Gastroesophageal sphincter (tissue), 4 donors: ENCODE measurements around the gene RBM12. TPM values are rescaled to one million over a fixed set of nuclear protein-coding genes. Genes with fewer than 3 reads are reported as not detected.

Experiments
- ATAC-seq: fragments of 150-250 bp; one replicate; pipeline ENCODE4 v1.9.1; 2016; ENCODE audit warnings: mild to moderate bottlenecking, moderate library complexity
- H3K27ac ChIP-seq, 4 donors: fragments of 200-600 bp; sonication (generic) in 3 of 4; 1 replicate in 3 of 4; 2 replicates in 1 of 4; pipeline ENCODE4 v1.5.1; 2016 to 2019
- H3K27me3 ChIP-seq: fragments of 200-600 bp; sonication (generic); one replicate; pipeline ENCODE4 v1.5.1; 2019
- H3K36me3 ChIP-seq, 2 donors: fragments of 200-600 bp; sonication (generic); one replicate each; pipeline ENCODE4 v1.5.1; 2019; ENCODE audit warnings: control low read depth in 1 of 2
- H3K4me1 ChIP-seq, 3 donors: fragments of 200-600 bp; sonication (generic); 1 replicate in 2 of 3; 2 replicates in 1 of 3; pipeline ENCODE4 v1.5.1; 2016 to 2019; ENCODE audit warnings: control low read depth in 2 of 3
- H3K4me3 ChIP-seq, 2 donors: fragments of 200-600 bp; sonication (generic); one replicate each; pipeline ENCODE4 v1.5.1; 2019; ENCODE audit warnings: mild to moderate bottlenecking in 1 of 2, moderate library complexity in 1 of 2
- H3K9me3 ChIP-seq, 3 donors: fragments of 200-600 bp; sonication (generic); one replicate each; pipeline ENCODE4 v1.5.1; 2017 to 2019; ENCODE audit warnings: control low read depth in 2 of 3
- EP300 ChIP-seq: sonication (generic); formaldehyde crosslinking; IDR thresholded peaks from one replicate; pipeline ENCODE4 v1.6.1; 2017; ENCODE audit warnings: antibody characterized with exemption, mild to moderate bottlenecking
- POLR2A ChIP-seq, 2 donors: fragments of 450-650 bp; IDR thresholded peaks; one replicate each; pipeline ENCODE4 v1.6.1; 2017; ENCODE audit warnings: antibody characterized with exemption in 2 of 2, mild to moderate bottlenecking in 2 of 2, moderate library complexity in 1 of 2
- POLR2AphosphoS5 ChIP-seq: sonication (generic); formaldehyde crosslinking; IDR thresholded peaks from one replicate; pipeline ENCODE4 v1.6.1; 2017; ENCODE audit warnings: antibody characterized with exemption
- WGBS, 2 donors: methylation state at CpG; one replicate each; pipeline ENCODE4 v1.1.5; 2018; ENCODE audit warnings: low coverage in 1 of 2; 5-methylcytosine and 5-hydroxymethylcytosine counted together
- total RNA-seq, 4 donors: library from RNA; depleted of rRNA; stranded (reverse); fragments of >200 nt; gene quantifications; one replicate each; pipeline ENCODE4 v1.1.0, GENCODE V29; 2016
- TF ChIP-seq, protein P1 (sequence below), 4 experiments: fragments of 200-600 bp in 2 of 4; fragments of 450-650 bp in 2 of 4; sonication (generic) in 1 of 4; IDR thresholded peaks; one replicate each; pipeline ENCODE4 v1.5.1; 2017 to 2019; ENCODE audit warnings: antibody characterized with exemption in 4 of 4, mild to moderate bottlenecking in 2 of 4, moderate library complexity in 2 of 4

The RBM12 gene
- total RNA-seq, 4 donors from 2014 or later: 18.9 to 36.3 (median 29.5) TPM

DNA sequence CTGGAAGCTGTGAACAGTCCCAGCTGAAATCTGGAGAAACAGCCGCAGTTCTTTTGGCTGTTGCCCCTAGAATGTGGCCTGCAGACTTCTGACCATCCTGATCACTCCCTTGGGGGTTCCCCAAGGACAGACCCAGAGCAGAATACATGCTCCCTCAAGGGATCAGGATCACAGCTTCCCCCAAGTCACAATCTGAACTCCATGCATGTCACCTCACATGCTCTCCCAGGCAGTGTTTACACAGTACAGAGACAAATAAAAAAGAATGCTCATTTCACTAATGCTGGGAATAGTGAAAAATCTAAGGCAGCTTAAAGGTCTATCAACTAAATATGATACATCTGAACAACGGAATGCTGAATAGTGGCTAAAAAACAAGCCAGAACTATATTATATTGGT is 28.6 kb downstream of the RBM12 start:
- Histone ChIP-seq H3K27me3 (no peaks in the 10 kb centered on the region), H3K27ac (no peak overlapping the region), H3K9me3 (no peaks in the 10 kb centered on the region), H3K4me1 (peaks cover 0 to 24% (median 0%) of the 10 kb centered on the region in 3 donors), H3K4me3 (no peak overlapping the region), H3K36me3 (peaks cover 0 to 15% of the 10 kb centered on the region in 2 donors)
- TF ChIP-seq, protein P1, sequence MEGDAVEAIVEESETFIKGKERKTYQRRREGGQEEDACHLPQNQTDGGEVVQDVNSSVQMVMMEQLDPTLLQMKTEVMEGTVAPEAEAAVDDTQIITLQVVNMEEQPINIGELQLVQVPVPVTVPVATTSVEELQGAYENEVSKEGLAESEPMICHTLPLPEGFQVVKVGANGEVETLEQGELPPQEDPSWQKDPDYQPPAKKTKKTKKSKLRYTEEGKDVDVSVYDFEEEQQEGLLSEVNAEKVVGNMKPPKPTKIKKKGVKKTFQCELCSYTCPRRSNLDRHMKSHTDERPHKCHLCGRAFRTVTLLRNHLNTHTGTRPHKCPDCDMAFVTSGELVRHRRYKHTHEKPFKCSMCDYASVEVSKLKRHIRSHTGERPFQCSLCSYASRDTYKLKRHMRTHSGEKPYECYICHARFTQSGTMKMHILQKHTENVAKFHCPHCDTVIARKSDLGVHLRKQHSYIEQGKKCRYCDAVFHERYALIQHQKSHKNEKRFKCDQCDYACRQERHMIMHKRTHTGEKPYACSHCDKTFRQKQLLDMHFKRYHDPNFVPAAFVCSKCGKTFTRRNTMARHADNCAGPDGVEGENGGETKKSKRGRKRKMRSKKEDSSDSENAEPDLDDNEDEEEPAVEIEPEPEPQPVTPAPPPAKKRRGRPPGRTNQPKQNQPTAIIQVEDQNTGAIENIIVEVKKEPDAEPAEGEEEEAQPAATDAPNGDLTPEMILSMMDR (IDR thresholded peaks at IDR 0.05): no peak
- no peak for TF ChIP-seq EP300
- no peak for TF ChIP-seq POLR2AphosphoS5
- TF ChIP-seq POLR2A (IDR thresholded peaks at IDR 0.05): no peak
- ATAC-seq: no peak
- WGBS, 2 donors: 93% methylated on average over 2 of the region's 2 CpGs

DNA sequence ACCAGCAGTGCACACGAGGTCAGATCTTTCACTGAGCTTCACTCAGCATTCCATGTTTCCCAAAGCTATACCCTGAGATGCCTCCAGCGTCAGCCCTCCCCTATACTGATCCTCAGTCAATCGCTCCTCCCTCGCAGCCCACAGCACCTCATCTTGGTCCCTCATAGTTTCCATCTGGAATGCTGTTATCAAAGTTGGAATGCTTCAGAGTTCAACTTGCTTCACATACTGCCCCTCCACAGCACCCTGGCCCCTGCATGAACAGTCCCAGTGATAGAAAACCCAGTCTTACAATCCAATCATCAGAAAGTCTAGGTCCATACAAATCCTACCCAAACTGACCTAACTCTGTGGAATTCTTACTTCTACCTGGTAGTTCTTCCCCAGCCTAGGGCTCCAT is 29.0 kb downstream of the RBM12 start:
- Histone ChIP-seq H3K27ac (no peak overlapping the region), H3K36me3 (peaks cover 0 to 19% of the 10 kb centered on the region in 2 donors), H3K4me1 (peaks cover 0 to 24% (median 0%) of the 10 kb centered on the region in 3 donors), H3K4me3 (no peak overlapping the region), H3K27me3 (no peaks in the 10 kb centered on the region), H3K9me3 (no peaks in the 10 kb centered on the region)
- 81 to 83% methylated on average over 1 to 3 of the region's 4 CpGs for WGBS, 2 donors
- no peak for ATAC-seq
- no peak for TF ChIP-seq POLR2AphosphoS5
- TF ChIP-seq POLR2A (IDR thresholded peaks at IDR 0.05): no peak
- TF ChIP-seq, protein P1 (IDR thresholded peaks at IDR 0.05): no peak
- TF ChIP-seq EP300: no peak

DNA sequence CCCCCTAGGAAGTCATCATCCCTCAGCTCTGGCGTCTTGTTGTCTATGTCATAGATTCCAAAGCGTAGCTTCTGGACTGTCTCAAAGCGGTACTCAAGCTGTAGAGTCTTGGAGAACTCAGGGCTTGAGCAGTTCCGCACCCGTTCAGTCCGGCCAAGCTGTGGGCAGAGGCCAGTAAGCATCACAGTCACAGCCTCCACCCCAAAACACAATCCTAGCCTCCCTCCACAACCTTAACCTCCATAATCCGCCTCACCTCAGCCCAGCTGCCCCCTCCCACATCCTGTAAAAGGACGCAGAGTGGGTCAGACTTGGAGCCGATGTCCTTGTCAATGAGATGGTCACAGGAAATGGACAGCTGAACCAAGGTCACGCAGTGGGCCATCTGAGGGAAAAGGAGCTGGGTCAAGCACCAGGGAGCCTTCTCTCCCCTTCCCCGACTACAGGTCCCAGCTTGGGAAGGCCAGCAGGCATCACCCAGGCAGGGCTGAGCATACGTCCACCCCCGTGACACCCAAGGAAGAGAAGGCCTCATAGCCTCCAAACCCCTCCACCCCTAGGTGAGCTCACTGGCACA is 32.1 kb downstream of the RBM12 start:
- H3K27me3 ChIP-seq: no peaks in the 10 kb centered on the region
- peaks cover 0 to 8% (median 0%) of the 10 kb centered on the region in 3 donors for H3K4me1 ChIP-seq
- H3K27ac ChIP-seq: no peak overlapping the region
- no peak overlapping the region for H3K4me3 ChIP-seq
- WGBS, 2 donors: 95% methylated on average over 4 of the region's 13 CpGs; no CpG with 5 or more reads in 1 of the 2 donors
- ATAC-seq: no peak
- H3K36me3 ChIP-seq: peaks cover 0 to 50% of the 10 kb centered on the region in 2 donors
- no peaks in the 10 kb centered on the region for H3K9me3 ChIP-seq
- no peak for TF ChIP-seq EP300
- TF ChIP-seq POLR2A (IDR thresholded peaks at IDR 0.05): no peak
- TF ChIP-seq POLR2AphosphoS5: no peak
- TF ChIP-seq, protein P1 (IDR thresholded peaks at IDR 0.05): no peak

DNA sequence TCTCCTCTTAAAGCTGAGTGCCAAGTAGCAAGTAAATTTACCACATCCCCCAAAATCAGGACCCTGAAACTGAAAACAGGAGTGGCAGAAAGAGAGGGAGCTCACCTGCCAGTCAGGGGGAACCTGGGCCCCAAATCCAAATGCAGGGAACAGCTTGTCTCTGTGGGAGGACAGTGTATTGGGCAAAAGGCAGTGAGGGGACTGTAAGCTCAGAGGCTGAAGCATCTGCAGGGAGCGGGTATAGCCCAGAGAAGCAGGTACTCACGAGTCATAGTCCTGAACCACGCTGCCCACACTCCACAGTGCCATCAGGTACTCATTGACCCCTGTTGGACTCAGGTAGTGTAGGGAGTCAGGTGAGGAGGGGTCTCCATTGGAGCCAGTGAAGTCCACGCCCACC is 34.1 kb downstream of the RBM12 start:
- TF ChIP-seq POLR2AphosphoS5 (no peak), POLR2A (IDR thresholded peaks at IDR 0.05) (no peak), EP300 (no peak)
- TF ChIP-seq, protein P1 (IDR thresholded peaks at IDR 0.05): no peak
- peaks cover 0 to 69% of the 10 kb centered on the region in 2 donors for H3K36me3 ChIP-seq
- no peaks in the 10 kb centered on the region for H3K9me3 ChIP-seq
- no peaks in the 10 kb centered on the region for H3K27me3 ChIP-seq
- no peak for ATAC-seq
- no peak overlapping the region for H3K27ac ChIP-seq
- H3K4me3 ChIP-seq: no peak overlapping the region
- WGBS, 2 donors: 90% methylated on average over 2 of the region's 4 CpGs; no CpG with 5 or more reads in 1 of the 2 donors
- H3K4me1 ChIP-seq: no peaks in the 10 kb centered on the region

DNA sequence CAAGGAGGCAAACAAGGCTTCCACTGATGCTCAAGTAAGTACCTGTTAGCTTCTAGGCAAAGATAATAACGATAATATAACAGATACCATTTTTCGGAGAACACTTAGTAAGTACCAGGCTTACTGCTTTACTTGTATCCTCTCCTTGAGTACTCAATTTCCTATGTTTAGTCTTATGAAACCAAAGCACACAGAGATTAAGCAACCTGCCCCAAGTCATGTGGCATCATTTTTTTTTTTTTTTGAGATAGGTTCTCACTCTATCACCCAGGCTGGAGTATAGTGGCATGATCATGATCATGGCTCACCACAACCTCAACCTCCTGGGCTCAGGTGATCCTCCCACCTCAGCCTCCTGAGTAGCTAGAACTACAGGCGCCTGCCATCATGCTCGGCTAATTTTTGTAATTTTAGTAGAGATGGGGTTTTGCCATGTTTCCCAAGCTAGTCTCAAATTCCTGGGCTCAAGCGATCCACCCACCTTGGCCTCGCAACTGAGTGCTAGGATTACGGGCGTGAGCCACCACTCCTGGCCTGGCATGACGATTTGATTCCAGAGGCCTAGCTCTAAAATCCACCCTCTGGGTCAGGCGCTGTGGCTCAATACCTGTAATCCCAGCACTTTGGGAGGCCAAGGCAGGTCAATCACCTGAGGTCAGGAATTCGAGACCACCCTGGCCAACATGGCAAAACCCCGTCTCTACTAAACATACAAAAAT is 35.1 kb downstream of the RBM12 start:
- Histone ChIP-seq H3K36me3 (peaks cover 0 to 80% of the 10 kb centered on the region in 2 donors), H3K4me3 (no peak overlapping the region), H3K27me3 (no peaks in the 10 kb centered on the region), H3K9me3 (no peaks in the 10 kb centered on the region), H3K27ac (no peak overlapping the region), H3K4me1 (no peaks in the 10 kb centered on the region)
- TF ChIP-seq, protein P1 (IDR thresholded peaks at IDR 0.05): no peak
- no peak for TF ChIP-seq EP300
- no peak for TF ChIP-seq POLR2A (IDR thresholded peaks at IDR 0.05)
- TF ChIP-seq POLR2AphosphoS5: no peak
- no peak for ATAC-seq
- WGBS, 2 donors: 82 to 100% methylated on average over 3 of the region's 12 CpGs
